Stimulated activated naive CD8-positive, alpha-beta T cell treated with anti-CD3 and anti-CD28 coated beads, Interleukin-15, Interleukin-2, amounts not matched to agents 100 U/mL and 50 U/mL, for 24 hours (primary cell): ENCODE data around the gene CDC14A.
"Not testable (repeated sequence)": the region's sequence is repeated elsewhere in the genome, so short reads cannot be mapped to it uniquely, and the experiment has no call there.

Experiments
- ATAC-seq: fragments of 150-1000 bp; cut with Tn5 transposase; one replicate; pipeline ENCODE4 v1.10.0; 2021
- DNase-seq: peaks from one replicate; pipeline ENCODE4 v3.0.0; 2021

The CDC14A gene

GRCh38 chr1:100332331-100332730, 20.0 kb upstream of the CDC14A start:
- ATAC-seq (no peak), DNase-seq (no peak)

GRCh38 chr1:100335436-100335835, 16.9 kb upstream of the CDC14A start:
- no peak for ATAC-seq
- DNase-seq: no peak

GRCh38 chr1:100337878-100338277, 14.4 kb upstream of the CDC14A start:
- not testable (repeated sequence) for ATAC-seq, DNase-seq

GRCh38 chr1:100339735-100340134, 12.6 kb upstream of the CDC14A start:
- not testable (repeated sequence) for ATAC-seq, DNase-seq

- no peak for DNase-seq
- no peak for ATAC-seq
Observed at GRCh38 chr1:100340494-100340893, 11.8 kb upstream of the CDC14A start.

- no peak for ATAC-seq
Observed at GRCh38 chr1:100342348-100342747, 10.0 kb upstream of the CDC14A start.

GRCh38 chr1:100343897-100344296, 8.4 kb upstream of the CDC14A start:
- ATAC-seq (no peak), DNase-seq (no peak)

More at GRCh38 chr1:100342348-100342747, 10.0 kb upstream of the CDC14A start:
- DNase-seq: no peak

- no peak for DNase-seq
- no peak for ATAC-seq
Observed at GRCh38 chr1:100344774-100345173, 7.5 kb upstream of the CDC14A start.

GRCh38 chr1:100346387-100346786, 5.9 kb upstream of the CDC14A start:
- no peak for DNase-seq

GRCh38 chr1:100347009-100347966, 5.0 kb upstream of the CDC14A start:
- no peak for DNase-seq
- ATAC-seq: no peak

More at GRCh38 chr1:100346387-100346786, 5.9 kb upstream of the CDC14A start:
- ATAC-seq: no peak

GRCh38 chr1:100348549-100349144, 3.7 kb upstream of the CDC14A start:
- ATAC-seq (no peak), DNase-seq (no peak)

GRCh38 chr1:100349246-100349645, 3.1 kb upstream of the CDC14A start:
- no peak for DNase-seq
- ATAC-seq: no peak

- ATAC-seq (no peak), DNase-seq (no peak)
Observed at GRCh38 chr1:100350787-100351094, 1.6 kb upstream of the CDC14A start.

GRCh38 chr1:100351095-100351887, 1.0 kb upstream of the CDC14A start:
- ATAC-seq: peak; percentile 81

GRCh38 chr1:100353071-100353801, 930 bp downstream of the CDC14A start:
- peak; percentile 2 for ATAC-seq

More at GRCh38 chr1:100351095-100351887, 1.0 kb upstream of the CDC14A start:
- peak; percentile 89 for DNase-seq

GRCh38 chr1:100353988-100354387, 1.7 kb downstream of the CDC14A start:
- ATAC-seq (no peak), DNase-seq (no peak)

More at GRCh38 chr1:100353071-100353801, 930 bp downstream of the CDC14A start:
- peak; percentile 55 for DNase-seq

GRCh38 chr1:100354971-100355394, 2.7 kb downstream of the CDC14A start:
- no peak for DNase-seq
- ATAC-seq: no peak

- ATAC-seq: no peak
- no peak for DNase-seq
Observed at GRCh38 chr1:100358210-100358609, 5.9 kb downstream of the CDC14A start.

- DNase-seq: no peak
- ATAC-seq: no peak
Observed at GRCh38 chr1:100359139-100359538, 6.8 kb downstream of the CDC14A start.

- DNase-seq (no peak), ATAC-seq (no peak)
Observed at GRCh38 chr1:100360790-100361510, 8.6 kb downstream of the CDC14A start.

- ATAC-seq: no peak
- DNase-seq: no peak
Observed at GRCh38 chr1:100361511-100362089, 9.3 kb downstream of the CDC14A start.
